A549 (cell line): Measurements from ENCODE around the gene GALNT14.

ENCODE experiments used
- BHLHE40 ChIP-seq: IDR thresholded peaks from 2 replicates; pipeline ENCODE4 v1.6.1; 2012; ENCODE audit warnings: low read depth, low read length, inconsistent platforms
- CHD2 ChIP-seq: fragments of 150-350 bp; IDR thresholded peaks from 2 replicates; pipeline ENCODE4 v1.6.1; 2014; ENCODE audit warnings: low read length; ENCODE audit not compliant: partially characterized antibody
- CHD4 ChIP-seq: fragments of 200-600 bp; sonication (generic); IDR thresholded peaks from 2 replicates; pipeline ENCODE4 v1.6.1; 2016; ENCODE audit warnings: antibody characterized with exemption, mild to moderate bottlenecking, borderline replicate concordance
- CTCF ChIP-seq: fragments of >200 bp; sonication (Bioruptor Twin); formaldehyde crosslinking; IDR thresholded peaks from 3 replicates; pipeline ENCODE4 v1.5.1; 2016
- EHMT2 ChIP-seq: fragments of 200-600 bp; sonication (generic); IDR thresholded peaks from 2 replicates; pipeline ENCODE4 v1.6.1; 2016; ENCODE audit warnings: antibody characterized with exemption, low read depth, mild to moderate bottlenecking, moderate library complexity
- HOXA7 ChIP-seq: fragments of 250-450 bp; sonication (Bioruptor Pico); IDR thresholded peaks from 2 replicates; pipeline ENCODE4 v1.5.0; 2020; ENCODE audit warnings: mild to moderate bottlenecking, moderate library complexity
- MAX ChIP-seq: IDR thresholded peaks from 2 replicates; pipeline ENCODE4 v1.6.1; 2012
- MYC ChIP-seq: IDR thresholded peaks from 2 replicates; pipeline ENCODE4 v1.6.1; 2012; ENCODE audit warnings: mild to moderate bottlenecking, inconsistent platforms, low read length, improper control_type of control experiment, borderline replicate concordance

DNA sequence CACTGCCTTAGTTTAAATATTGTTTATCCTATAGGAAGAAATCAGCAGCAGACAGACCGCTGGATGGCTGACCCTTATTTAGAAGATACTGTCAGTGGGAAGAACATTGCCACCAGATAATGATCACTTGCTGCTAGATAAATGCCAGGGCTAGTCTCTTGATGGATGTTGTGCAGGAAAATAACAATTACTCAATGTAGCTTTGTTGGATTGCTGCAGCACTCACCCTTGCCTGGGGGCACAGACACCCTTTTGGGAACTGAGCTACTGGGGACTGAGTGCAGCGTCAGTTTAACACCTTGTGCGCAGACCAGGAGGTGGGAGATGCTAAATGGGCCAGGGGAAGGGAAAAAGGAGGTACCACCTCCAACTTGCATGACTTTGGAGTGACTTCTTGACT lies 266.8 kb downstream of the GALNT14 start:
- no peak for TF ChIP-seq CTCF
- TF ChIP-seq HOXA7 (CRISPR knock-in tag): no peak
- TF ChIP-seq MAX: no peak
- no peak for TF ChIP-seq MYC
- TF ChIP-seq EHMT2: no peak
- TF ChIP-seq BHLHE40: no peak
- no peak for TF ChIP-seq CHD2
- no peak for TF ChIP-seq CHD4
